Effector CD4-positive, alpha-beta T cell (primary cell): ENCODE measurements around the gene BMP4.

Experiments used
- DNase-seq: peaks from one replicate; pipeline ENCODE4 v3.0.0-alpha.2; 2020

Gene BMP4

DNA sequence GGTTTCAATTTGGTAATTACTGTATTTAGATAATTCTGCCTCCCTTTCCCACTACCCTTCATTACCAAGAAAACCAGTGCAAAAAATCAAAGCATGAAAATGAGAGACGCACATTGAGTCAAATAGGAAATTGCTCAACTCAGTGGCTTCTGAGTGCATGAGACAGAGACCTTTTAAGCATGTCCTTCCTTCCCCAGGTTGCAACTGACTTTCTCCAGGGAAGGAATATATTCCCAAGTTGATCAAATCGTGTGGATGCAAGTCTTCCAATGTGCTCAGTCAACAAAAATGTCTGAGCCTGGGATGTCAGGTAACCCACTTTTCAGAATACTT lies 12.9 kb downstream of the BMP4 start:
- no peak for DNase-seq

GRCh38 chr14:53942970-53943750 lies 13.5 kb downstream of the BMP4 start:
- no peak for DNase-seq

DNA sequence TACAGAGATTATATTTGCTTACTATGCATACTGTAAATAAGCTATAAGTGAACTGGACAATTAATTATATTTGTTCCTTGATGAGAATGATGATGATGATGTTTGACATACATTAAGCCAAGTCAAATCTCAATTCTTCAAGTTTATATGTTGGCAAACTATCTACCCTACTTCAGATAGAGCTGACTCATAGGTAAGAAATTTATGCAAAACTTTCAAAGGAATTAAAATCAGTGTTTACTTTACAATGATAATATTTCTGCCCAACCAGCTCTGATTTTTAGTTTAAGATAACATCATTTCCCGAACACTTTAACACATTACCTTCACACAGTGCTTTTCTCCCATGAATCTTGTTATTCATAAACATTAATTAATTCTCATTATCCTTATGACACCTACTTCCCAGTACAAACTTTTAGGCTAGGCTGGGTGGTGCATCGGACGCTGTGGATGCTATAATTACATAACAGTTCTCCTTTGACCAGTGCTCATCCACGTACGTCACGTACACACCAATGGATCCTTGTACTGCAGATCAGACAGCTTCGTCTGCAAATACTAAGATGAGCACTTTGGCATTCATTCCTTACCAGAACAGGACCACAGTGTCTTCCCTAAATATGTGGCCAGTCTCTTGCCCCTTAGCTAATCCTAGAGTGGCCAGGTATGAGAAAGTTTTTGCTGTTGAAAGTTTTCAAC lies 18.3 kb downstream of the BMP4 start:
- no peak for DNase-seq

GRCh38 chr14:53934778-53935414 lies 21.7 kb downstream of the BMP4 start:
- DNase-seq: no peak

DNA sequence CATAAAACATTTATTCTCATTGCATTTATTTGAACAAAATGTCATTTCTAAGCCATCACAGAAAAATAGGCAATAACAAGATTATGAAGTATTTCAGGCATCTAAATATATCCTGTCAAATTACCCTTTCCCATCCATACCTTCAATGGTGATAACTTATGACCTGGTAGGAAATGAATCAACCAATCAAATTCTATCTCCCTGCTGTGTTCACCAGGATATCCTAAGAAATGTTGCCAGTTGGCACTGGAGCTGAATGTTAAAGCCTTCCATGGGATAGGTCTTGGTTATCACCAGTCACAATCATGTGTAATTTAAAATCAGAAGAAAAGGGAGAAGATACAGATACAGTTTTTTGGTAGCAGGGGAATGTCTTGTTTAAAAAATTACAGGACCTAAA lies 23.7 kb downstream of the BMP4 start:
- no peak for DNase-seq

DNA sequence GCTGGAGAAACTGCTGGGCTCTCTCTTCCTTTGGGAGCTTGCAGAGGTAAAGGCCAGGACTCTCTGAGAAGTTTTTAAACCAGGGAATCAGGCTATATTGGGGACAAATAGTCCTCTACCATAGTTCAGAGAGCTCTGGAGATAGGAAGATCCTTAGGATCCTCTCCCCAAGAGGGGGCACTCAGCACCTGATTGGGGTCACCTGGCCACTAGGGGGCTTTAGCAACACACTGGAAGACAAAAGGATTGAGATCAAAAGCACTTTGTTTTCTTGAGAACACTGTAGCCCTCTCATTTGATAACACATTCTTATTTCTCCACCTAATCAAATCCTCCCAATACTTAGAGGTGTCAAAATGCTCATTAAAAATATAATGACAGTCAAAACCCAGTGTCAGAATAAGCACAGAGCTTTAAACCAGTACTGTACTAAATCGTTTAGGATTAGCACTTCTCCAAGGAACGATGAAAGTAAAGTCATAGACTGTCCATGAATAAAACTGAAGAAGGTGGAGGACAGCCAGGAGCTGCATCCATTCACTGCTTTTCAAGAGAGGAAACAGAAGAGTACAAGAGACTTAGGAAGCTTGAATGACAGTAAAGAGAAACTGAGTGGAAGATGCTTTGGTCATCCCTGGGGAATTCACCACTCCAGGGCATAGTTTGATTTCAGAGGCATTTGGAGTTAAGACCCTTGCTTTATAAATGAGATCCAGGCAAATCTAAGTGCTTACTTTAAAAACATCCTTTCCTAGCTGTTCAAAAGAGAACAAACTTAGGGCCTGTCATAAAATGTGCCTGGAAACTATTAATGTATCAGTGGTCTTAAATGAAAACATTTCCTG lies 26.5 kb downstream of the BMP4 start:
- DNase-seq: no peak

DNA sequence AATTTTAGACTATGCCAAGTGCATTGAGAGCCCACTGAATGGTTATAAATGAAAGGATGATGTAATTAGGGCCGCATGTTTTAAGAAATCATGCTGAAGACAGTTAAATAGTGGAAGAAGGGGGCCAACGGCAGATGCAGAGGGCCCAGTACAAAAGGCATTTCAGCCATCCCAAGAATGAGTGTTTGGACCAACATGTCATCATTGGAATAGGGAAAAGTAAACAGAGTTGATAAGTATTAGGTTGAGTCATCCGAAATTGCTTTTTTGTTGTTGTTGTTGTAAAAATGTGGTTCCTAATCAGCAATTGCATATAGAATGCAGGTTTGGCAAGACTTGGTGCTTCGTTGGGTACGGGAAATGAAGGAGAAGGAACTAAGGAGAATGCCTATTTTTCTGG lies 29.5 kb downstream of the BMP4 start:
- DNase-seq: no peak

GRCh38 chr14:53925201-53925766 lies 31.3 kb downstream of the BMP4 start:
- DNase-seq: no peak

DNA sequence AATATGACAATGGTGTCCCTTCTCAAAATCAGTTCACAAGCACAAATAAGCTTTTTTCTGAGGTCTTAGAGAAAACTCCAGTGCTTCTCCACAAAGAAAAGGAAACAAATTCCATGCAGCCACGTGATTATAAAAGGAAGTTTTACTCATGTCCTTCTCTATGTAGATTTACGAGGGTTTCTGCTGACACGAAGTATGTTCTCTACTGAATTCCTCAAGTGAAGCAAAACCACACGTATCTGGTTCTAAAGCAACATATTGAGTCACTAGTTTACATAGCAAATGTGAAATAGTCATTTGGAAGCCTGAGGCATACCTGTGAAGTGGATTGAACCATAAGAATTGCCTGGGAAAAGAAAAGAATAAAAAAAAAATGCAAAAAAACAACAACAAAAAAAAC lies 31.9 kb downstream of the BMP4 start:
- DNase-seq: no peak

DNA sequence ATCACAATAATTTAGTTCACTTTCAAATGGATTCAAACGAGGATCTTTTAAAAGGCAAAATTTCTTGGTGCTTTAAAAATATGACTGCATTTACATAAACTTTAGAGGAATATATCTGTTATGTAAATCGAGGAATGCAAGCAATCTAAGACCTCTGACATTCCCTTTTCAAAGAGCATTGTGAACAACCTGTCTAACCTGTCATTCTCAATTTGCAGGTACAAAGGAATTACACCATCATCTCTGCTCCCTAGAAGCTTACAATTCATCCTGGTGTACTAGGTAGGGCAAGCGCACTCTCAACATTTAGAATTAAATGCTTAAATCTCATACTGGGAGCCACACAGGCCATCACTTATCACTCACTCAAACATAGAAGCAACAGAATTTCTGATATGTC lies 35.6 kb downstream of the BMP4 start:
- no peak for DNase-seq

DNA sequence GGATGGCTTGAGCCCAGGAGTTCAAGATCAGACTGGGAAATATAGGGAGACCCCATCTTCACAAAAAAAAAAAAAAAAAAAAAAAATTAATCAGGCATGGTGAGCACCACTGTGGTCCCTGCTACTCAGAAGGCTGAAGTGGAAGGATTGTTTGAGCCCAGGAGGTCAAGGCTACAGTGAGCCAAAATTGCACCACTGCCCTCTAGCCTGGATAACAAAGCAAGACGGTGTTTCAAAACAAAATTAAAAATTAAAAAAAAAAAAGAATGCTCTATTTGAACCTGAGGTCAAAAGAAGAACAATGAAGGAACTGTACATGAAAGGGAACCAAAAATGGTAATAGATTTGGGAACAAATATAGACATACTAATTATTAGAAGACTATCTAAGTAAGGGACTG lies 40.4 kb downstream of the BMP4 start:
- DNase-seq: no peak

GRCh38 chr14:53915364-53916014 lies 41.1 kb downstream of the BMP4 start:
- DNase-seq: no peak

DNA sequence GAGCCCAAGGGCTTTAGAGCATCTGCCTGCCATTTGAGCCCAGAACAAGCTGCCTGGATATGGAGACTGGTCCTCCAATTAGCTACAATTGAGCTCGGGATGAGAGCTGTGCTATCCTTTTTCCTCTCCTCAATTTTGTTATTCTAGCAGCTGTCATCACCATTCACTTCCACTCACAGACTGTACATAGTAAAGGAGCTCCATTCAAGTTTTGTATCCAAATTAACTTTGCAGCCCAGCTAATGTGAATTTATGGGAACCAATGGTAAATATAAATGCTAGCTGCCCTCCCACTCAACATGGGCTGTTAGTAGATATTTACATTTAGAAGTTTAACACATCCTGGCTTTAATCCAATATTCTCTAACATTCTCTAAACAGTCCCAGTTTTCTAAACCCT lies 44.6 kb downstream of the BMP4 start:
- DNase-seq: no peak

DNA sequence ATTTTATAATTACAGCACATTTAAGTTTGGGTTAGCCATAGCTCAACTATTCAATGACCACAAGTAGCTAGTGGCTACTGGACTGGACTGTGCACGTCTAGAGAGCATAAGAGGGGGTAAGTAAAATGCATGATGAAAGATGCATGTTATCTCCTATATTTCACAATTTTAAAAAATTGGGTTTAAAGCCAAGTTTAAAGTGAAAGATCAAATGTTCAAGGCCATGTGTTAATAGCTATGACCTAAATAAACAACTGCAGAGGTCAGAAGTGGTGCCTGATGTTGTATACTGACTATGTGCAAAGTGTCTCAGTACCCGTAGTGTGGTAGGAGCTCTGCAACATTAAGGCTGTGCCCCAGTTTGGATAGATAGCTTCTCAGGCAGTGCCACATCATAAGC lies 48.2 kb downstream of the BMP4 start:
- DNase-seq: no peak

- DNase-seq: no peak
These were observed 54.3 kb downstream of the BMP4 start for GRCh38 chr14:53902307-53902706.

DNA sequence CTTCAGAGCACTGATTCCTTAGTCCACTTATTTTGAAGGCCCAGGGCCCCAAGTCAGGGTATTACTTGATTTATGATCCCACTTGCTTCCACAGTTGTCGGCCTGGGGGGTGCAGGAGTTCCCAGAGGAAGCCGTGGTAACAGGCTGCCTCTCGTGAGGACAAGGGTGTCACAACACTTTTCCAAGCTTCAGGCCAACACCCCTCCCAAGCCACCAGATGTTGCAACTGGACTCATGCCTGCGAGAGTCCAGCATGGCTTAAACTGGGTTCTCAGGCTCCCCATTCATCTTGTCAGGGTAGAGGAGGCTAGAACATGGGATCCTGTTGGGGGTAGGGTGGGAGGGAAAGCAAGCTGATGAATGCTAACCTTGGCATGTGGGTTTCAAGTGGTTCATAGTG lies 56.1 kb downstream of the BMP4 start:
- no peak for DNase-seq
